NK-92 (cell line): ENCODE data around the gene GBX1.

Experiments used
- DNase-seq: peaks from one replicate; lab custom pipeline; 2025; ENCODE audit not compliant: unreplicated experiment; lab: John Stamatoyannopoulos, UW

The GBX1 gene

DNA sequence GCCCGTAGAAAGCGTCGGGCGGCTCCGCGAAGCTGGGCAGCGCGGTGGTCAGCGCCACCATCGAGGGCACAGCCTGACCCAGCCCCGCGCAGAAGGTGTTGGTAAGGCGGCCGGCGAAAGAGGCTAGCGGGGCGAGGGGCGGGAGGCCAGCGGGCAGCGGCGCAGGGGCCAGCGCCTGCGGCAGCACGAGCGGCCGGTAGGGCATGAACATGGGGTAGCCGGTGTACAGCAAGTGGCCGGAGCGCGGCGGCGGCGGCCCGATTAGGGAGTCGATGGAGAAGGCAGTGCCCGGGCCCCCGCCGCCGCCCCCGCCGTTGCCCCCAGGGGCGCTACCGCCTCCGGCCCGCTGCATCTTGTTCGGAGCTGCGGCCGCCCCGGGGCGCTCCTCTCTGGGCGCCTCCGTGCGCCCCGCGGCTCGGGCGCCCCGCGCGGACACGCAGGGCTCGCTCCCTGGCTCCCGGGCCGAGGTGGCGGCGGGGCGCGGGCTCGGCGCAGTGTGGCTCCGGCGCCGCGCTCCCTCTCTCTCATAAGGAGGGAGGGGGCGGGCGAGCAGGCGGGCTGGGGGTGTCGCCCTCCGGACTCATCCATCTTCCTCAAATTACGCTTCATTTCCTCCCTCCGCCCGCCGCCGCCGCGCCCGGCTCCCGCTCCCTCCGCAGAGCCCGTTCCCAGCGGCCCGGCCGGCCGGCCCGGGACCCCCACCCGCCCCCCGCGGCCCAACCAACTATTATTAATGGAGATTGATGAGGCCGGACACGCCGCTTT, at the start of gene GBX1:
GBX1 (minus strand) TSS at position 498 of the 765 bp plus-strand sequence; CDS start at position 352, 146 bp downstream.
- no peak for DNase-seq

DNA sequence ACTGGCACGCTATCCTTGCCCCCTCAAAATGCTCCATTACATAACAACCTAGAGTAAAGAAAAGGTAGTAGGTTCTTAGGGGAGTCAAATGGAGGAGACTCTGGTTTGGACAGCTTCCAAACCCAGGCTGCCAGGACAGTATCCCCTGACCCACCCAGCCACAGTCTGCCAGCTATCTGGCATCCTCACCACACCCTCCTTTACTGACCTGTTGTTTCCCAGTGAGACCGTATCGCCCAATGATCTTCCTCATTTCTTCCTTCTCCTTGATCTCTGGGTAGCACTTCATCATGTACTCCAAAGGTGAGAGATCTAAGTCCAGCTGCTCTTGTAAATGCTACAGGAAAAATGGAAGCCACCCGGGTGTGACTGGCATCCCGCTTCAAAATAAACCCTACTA, 47.9 kb upstream of the GBX1 start:
- DNase-seq = no peak

DNA sequence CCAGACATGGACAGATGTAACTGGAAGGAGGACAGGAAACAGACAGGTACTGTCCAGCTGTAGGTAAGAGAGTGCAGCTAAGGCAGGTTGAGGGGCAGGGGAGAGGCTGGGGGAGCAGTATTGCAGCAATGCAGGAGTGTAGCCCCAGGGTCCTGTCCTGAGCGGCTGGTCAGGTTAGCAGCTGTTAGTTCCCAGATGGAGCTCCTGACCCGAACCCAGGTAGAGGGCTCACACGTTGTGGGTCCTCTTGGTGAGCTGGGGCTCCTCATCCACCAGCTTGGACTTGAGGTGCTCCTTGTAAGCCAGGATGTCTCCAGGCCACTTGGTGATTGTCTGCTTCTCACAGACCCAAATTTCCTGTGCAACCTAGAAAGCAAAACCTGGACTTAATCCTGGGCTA, 46.3 kb upstream of the GBX1 start:
- DNase-seq = no peak

DNA sequence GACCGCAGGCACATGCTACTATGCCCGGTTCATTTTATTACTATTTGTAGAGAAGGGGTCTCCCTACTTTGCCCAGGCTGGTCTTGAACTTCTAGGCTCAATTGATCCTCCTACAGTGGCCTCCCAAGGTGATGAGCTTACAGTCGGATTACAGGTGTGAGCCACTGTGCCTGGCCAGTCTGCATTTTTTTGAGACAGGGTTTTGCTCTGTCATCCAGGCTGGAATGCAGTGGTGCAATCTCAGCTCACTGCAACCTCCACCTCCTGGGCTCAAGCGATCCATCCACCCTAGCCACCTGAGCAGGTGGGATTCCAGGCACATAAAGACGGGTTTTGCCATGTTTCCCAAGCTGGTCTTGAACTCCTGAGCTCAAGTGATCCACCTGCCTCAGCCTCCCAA, 45.1 kb upstream of the GBX1 start:
- DNase-seq = no peak

DNA sequence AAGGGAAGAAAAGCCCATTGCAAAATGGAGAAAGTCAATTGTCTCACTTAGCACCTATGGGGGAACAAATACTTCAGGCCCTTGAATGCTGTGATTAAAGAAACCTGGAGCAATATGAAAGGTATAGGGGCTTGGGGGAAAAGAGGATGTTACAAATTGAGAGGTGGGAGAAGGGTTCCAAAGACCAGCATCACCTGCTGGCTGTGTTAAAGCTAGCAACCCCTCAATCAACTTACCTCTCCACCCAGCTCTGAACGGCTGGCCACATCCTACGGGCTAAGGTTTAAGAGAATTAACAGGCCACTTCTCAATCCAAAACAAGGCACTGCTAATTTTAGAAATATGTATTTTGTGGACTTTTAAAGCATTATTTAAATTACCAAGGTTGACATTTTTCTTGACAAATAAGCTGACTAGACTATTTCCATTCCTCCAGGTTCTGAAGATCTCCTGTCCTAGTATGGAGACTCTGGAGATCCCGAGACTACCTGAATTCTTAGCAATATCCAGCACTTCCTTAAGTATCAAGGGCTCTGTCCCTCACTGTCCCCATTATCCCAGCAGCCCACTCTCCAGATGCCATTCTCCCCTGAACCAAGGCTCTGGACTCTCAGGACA, 43.8 kb upstream of the GBX1 start:
- DNase-seq = no peak

DNA sequence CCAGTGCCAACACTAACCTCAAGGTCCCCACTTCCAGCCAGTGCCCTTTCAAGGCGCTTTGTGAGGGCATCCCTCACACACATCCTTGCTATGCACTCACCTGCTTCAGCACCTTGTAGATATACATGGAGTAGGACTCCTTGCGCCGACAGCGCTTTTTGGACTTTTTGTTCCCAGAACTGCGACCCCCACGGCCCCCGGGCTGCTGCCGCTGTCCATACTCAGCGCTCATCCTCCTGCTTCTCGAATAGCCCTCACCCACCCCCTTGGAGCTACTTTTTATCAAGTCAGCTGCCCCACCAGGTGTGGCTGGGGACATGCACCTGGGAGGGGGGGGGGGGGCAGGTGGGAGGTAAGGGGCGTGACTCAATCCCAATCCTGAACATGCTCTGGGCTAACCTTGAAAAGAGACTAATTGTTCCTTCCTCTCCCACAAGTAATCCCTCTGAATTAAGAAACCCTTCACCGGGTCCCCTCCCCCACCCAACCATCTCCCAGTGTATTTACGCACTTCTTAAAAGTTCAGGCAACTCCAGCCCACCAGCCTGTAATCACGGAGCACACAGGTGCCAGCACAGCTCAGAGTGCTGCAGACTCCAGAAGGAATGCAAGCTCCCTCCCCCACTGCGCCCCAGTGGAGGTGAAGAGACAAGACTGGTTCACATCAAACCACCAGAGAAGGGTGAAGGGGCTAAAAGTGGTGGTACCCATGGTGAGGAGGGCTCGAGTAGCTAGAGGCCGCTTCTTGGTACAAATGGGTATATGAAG, 42.8 kb upstream of the GBX1 start, which contains the start of gene H2BK1:
H2BK1 (minus strand) TSS at position 402 of the 768 bp plus-strand sequence; CDS start at position 232, 170 bp downstream.
- DNase-seq = no peak

DNA sequence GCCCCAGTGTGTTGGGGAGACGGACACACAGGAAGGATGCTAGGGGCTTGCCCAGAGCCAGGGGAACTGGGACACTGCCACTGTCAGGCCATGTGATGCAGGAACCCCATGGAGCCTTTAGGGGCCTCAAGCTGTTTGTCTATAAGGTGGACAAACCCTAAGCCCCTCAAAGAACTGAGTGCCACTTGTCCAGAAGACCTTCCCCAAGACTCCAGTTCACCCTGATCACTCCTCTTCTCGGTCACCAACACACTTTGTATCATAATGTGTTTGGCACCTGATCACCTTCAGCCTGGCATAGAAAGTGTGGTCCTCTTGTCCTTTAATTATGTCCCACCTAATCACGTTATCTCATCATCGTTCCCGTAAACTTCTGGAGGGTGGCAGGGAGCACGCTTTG, 42.1 kb upstream of the GBX1 start:
- DNase-seq = no peak

DNA sequence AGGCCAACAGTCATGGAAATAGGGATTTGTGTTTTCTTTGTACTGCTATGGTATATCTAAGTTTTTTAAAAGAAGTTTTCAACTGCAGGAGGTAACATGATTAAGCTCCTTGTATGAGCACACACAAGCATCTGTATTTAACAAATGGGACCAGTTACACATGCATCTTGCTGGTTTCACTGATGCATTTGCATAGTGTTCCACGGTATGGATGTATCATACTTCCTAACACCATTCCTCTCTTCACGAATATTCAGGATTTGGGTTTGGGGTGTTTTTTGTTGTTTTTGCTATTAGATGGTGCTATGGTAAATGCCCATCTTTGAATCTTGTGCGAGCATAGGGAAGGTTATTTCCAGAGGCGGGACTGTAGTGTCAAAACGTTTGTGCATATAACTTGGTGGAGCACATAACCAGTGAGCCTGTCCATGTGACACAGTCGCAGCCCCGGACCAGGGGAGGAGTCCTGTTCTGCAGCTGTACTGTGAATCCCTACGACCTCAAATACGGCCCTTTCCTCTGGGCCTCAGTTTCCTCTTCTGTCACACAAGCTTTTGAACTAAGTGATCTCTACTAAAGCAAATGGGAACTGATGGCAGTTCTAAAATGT, 40.9 kb upstream of the GBX1 start:
- no peak for DNase-seq

DNA sequence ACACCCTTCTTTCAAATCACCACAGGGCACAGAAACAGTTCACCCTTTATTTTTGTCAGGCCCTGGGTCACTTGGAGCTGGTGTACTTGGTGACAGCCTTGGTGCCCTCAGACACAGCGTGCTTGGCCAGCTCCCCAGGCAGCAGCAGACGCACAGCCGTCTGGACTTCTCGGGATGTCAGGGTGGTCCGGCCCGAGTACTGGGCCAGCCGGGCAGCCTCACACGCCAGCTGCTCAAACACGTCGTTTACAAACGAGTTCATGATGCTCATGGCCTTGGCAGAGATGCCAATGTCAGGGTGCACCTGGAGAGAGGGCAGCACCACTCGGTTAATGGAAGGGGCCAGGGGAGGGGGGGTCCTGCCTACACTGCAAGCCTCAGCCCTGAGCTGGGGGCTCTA, 40.3 kb upstream of the GBX1 start:
- no peak for DNase-seq

DNA sequence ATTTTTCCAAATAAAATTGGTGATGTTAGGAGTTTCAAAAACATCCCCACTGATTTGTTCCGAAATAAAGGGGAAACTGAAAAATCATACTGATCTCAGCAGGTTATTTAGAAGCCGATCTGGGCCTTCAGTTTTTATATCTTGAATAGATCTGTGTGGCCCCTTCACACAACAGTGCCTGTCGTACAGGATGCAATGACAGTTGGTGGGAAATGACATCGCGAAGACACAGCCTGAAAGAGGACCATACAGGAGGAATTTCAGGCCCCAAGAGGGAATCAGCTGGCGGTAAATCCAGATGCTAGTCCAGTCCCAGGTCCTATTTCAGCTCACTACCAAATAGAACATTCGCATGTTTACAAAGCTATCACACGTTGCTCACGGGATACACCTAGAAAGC, 39.8 kb upstream of the GBX1 start:
- DNase-seq = no peak

DNA sequence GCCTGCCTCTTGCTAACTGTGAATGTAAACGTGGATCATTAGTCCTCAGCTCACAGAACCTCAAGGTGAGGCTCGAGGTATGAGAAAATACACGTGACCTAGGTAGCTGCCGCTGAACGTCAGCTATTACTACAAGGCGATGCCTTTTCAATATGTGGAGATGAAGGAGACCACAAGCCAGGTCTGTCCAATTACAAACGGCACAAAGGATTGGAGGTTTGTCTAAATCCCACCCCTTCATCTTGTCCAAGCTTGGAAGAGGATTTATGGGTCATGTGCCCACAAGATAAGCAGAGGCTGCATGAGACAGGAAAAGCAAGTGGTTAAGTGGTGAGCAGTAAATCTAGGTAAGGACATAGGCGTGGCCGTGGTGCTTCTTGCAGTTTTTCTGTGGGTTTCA, 39.4 kb upstream of the GBX1 start:
- no peak for DNase-seq

DNA sequence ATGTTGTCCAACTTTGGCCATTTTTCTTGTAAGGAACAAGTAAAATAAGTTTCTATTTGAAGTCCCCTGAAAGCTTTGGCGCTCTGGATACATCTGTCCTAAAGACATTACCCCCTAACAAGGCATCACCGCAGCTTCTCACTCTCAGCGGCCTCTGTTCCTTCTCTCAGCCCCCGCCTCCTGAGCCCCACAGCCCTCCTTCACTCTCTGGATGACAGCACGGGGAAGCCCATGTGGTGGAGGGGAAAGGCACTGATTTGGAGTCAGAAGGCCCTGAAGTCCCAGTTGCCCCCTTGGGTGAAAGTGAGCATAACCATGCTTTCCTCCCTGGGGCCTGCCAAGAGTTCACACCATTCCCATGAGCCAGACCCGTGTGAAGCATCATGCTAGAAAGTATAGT, 38.2 kb upstream of the GBX1 start:
- DNase-seq = no peak

DNA sequence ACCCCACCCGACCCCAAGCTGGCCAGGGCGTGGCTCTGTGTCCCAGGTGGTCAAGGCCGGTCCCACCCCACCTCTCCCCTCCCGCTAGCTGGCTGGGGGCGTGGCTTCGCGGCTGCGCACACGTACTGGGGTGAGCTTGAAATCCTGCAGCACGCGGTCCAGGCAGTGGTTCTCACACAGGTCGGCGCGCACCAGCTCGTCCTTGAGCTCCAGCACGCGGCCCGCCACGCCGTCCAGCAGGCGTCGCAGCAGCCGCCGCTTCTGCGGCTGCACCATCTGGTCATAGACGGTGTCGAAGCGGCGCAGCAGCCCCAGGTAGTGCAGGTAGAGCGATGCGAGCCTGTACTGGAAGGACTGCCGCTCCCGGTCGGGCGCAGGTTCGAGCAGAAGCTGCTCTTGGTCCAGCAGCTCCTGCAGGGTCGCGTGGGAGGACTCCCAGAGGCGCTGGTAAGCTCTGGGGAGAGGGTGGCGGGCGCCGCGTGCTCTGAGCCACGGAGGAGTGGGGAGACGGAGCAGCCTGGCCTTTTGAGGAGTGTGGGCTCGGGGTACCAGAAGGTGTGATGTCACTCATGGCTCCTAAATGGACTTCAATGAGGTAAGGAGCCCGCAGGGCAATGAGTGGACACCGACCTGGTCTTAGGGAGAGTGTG, 37.0 kb upstream of the GBX1 start:
- DNase-seq = no peak

DNA sequence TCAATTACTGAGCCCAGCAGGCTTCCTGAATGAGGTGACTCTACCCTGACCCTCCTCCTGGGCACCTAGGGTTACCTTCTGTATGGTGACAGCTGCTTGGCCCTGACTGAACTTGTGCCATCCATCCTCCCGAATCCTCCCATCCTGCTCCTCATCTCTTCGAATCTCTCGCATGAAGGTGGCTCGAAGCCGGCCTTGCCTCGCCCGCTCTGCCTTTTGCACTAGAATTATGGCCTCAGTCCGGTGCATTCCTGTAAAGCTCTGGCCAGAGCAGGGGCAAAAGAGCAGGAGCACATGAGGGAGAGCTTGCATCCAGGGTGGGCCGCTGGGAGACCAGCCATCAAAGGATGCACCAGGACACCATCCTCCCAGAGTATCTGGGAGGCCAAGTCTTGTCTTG, 35.3 kb upstream of the GBX1 start:
- DNase-seq = no peak

DNA sequence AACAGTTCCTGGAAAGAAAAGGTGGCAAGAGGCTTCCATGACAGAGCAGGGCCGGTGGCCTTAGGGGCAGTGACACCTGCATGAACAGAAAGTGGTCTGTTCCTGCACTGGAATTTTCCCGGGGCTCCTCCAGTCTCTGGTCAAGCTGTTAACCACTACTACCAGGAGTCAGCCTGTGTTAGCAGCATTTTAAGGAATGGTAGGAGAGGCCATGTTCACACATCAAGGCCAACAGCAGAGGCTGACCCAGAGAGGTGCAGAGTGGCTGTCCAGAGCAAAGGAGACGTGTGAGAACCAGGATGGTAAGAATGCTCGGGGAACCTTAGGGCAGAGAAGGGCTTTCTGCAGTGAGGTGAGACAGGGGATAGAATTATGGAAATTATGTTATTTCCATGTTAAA, 34.3 kb upstream of the GBX1 start:
- DNase-seq = no peak

DNA sequence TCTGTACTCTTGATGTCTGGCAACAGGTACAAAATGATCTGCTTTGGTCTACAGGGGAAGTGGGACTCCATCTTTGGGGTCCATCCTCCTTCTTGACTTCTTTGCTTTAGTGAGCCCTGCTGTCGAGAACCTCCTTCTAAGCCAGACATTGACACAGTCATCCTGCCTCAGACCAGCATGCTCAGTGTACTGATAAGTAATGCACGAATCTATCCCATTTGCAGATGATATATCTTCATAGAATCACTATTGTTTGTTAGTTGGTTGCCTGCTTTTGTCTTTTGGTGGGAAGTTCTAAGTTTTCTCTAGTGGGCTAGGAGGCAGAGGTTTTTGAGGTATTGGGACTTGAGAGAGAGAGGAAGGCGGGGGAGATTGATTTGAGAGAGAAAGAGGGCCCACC, 33.9 kb upstream of the GBX1 start:
- DNase-seq = no peak

DNA sequence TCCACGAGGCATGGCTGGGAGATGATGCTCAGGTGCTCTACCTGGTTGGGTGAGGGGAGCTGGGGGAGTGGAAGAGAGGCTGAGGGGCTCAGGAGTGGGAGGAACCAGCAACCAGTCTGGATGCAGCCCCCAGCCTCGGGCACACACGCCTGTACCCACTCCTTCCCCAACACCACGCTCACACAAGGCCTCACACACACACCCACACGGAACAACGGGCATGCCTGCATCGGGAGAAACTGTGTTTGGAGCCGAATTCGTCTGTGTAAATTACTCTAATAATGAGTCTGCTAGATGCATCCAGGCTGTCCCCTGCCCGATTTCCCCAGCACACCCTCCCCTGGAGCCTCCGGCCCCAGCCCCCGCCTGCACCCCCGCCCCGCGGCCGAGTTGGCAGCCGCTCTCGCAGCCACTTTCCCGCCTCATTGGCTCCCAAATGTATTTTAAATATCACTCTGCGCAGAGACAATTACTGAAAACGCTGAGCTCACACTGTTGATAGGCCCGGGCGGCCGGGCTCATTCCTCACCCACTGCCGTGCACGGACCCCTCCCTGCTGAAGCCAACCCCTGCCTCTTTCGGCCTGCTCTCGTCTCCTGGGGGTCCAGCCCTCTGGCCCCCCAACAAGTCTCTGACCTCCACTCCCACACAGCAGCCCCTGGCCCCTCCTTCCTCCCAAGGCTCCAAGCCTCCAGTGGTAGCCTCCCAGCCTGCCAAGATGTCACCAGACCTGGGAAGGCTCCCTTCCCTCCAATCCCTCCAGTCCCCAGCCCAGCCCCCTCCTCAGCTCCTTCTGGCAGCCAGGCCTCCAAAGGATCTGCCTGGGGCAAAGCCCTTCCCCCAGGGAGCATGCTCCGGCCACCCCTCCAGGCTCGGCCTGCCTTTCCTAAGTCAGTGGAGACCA, 31.7 kb upstream of the GBX1 start:
- no peak for DNase-seq

DNA sequence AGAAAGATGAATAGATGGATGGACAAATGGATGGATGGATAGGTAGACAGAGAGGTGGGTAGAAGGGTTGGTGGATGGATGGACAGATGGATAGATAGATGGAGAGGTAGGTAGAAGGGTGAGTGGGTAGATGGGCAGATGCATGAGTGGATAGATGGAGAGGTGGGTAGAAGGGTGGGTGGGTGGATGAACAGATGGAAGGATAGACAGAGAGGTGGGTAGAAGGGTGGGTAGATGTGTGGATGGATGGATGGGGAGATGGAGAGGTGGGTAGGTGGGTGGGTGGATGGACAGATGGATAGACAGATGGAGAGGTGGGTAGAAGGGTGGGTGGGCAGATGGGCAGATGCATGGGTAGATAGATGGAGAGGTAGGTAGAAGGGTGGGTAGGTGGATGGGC, 30.4 kb upstream of the GBX1 start:
- no peak for DNase-seq

DNA sequence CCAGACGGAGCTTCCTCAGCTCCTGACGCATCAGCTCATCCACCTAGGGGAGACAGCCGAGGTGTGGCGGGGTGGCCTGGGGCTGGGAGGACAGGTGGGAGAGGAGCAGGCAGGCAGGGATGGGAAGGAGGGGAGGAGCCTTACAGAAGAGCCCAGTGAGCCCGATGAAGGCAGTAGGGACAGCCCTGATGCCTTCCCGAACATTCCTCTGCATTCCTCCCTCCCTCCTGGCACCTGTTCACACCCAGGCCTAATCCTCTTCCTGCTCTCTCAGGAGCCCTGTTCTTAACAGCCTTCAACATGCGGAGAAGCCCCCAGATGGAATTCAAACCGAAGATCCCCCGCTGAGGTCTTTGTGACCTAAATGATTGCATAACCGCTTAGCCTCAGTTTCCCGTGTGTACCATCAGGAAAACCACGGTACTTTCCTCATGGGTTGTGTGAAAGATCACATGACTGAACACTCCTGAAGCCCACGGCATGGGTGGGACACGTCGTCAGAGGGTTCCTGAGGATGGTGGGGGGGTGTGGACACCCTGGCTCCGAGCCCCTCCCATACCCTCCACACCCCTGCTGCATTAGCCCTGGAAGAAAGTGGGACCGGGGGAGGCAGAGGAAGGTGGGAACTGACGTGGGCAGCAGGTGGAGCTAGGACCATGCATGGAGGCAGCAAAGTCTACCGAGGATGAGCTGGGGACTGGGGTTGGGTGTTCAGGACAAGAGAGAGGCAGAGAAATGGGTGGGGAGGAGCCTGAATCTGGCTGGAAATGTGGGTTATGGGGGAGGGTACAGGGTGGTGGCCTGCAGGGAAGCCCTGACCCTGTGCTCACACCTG, 28.3 kb upstream of the GBX1 start:
- no peak for DNase-seq
